ENCODE data around the gene USP9X. TPM values are rescaled to one million over a fixed set of nuclear protein-coding genes. Genes with fewer than 3 reads are reported as not detected.

USP9X gene
- total and polyA plus RNA-seq, 9 of the 15 experiments (the other 6 are each of a cell fraction or from before 2014, with no cell fraction given) = 10.9 to 47.8 (median 29.5) TPM

DNA sequence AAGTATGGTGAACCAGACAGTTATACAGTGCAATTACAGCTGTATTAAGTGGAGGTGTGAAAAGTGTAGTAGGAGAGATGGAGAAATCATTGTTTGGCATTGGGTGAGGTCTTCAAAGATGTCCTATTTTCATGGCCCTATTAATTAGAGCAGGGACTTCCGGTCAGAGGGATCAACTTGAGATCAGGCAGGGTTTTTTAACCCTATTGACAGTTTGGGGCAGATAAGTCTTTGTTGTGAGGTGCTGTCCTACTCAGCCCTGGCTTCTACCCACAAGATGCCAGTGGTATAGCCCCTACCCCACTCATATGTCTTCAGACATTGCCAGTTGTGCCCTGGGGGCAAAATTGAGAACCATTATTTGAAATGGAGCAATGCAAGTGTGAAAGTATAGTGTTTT, 9.9 kb downstream of the USP9X start (continued):
- TF ChIP-seq, protein P1, sequence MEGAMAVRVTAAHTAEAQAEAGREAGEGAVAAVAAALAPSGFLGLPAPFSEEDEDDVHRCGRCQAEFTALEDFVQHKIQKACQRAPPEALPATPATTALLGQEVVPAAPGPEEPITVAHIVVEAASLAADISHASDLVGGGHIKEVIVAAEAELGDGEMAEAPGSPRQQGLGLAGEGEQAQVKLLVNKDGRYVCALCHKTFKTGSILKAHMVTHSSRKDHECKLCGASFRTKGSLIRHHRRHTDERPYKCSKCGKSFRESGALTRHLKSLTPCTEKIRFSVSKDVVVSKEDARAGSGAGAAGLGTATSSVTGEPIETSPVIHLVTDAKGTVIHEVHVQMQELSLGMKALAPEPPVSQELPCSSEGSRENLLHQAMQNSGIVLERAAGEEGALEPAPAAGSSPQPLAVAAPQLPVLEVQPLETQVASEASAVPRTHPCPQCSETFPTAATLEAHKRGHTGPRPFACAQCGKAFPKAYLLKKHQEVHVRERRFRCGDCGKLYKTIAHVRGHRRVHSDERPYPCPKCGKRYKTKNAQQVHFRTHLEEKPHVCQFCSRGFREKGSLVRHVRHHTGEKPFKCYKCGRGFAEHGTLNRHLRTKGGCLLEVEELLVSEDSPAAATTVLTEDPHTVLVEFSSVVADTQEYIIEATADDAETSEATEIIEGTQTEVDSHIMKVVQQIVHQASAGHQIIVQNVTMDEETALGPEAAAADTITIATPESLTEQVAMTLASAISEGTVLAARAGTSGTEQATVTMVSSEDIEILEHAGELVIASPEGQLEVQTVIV (CRISPR knock-in tag; IDR thresholded peaks at IDR 0.05; ENCODE audit: borderline replicate concordance) = no peak
- TF ChIP-seq CAMTA2 (CRISPR knock-in tag; conservative IDR thresholded peaks at IDR 0.05) = no peak
- TF ChIP-seq, protein P2, sequence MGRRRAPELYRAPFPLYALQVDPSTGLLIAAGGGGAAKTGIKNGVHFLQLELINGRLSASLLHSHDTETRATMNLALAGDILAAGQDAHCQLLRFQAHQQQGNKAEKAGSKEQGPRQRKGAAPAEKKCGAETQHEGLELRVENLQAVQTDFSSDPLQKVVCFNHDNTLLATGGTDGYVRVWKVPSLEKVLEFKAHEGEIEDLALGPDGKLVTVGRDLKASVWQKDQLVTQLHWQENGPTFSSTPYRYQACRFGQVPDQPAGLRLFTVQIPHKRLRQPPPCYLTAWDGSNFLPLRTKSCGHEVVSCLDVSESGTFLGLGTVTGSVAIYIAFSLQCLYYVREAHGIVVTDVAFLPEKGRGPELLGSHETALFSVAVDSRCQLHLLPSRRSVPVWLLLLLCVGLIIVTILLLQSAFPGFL (CRISPR knock-in tag; IDR thresholded peaks at IDR 0.05) = no peak
- no peak for TF ChIP-seq ZNF165 (CRISPR knock-in tag; IDR thresholded peaks at IDR 0.05; ENCODE audit: borderline replicate concordance)
- no peak for TF ChIP-seq ZEB2 (IDR thresholded peaks at IDR 0.05)

DNA sequence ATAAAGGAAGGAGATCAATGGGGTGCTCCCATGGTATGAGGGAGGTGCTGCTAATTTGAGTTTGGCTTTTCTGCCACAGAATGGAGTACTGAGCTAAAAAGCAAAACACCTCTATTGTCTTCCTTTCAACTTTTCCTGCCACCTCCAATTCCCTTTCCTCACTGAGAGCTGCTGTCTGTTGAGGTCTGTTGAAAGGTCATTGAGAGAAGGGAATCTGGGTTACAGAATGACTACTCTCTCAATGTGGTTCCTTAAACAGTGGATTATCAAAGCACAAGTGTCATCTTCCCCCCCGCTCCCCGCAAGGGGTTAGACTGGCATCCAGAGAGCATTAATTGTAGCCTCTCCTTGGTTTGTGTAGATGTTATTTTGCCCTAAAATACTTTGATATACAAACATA, 10.7 kb downstream of the USP9X start:
- H3K27me3 ChIP-seq (ENCODE audit: control insufficient read depth in 2 of 2, insufficient read depth in 2 of 2, low read length in 2 of 2) = no peaks in the 10 kb centered on the region
- no TSS peak for BruUV-seq (replicated peaks)
- peaks cover 34% of the 10 kb centered on the region; the same call in 2 of the 3 replicates for H3K36me3 ChIP-seq (ENCODE audit: control insufficient read depth, insufficient read depth, low read length)
- H3K9me3 ChIP-seq (replicated peaks; ENCODE audit: control insufficient read depth, insufficient read depth, low read depth, low read length) = no peaks in the 10 kb centered on the region
- CTCF ChIA-PET (ENCODE audit: low intra/inter-chr PET ratio) = no interaction called here
- H2AFZ ChIP-seq (ENCODE audit: low read depth, low read length) = no peak overlapping the region
- H3K4me3 ChIP-seq = no peak overlapping the region
- 34% methylated on average over 2 of the region's 2 CpGs for WGBS (ENCODE audit: insufficient coverage, low coverage, missing lambda C conversion rate)
- ATAC-seq = peak; percentile 38; the same call in 2 of the 3 replicates
- peaks cover 6% of the 10 kb centered on the region for H3K9me1 ChIP-seq (ENCODE audit: control insufficient read depth, insufficient read depth, low read length)
- peak overlapping the region; percentile 25; the same call in 1 of the 2 replicates for H3K4me2 ChIP-seq (ENCODE audit: insufficient read depth, low read length)
- peaks cover 0 to 14% of the 10 kb centered on the region in 2 experiments; a peak in 3 of 5 replicates for H3K4me1 ChIP-seq (replicated peaks in 1 of 2; ENCODE audit: control insufficient read depth in 2 of 2, insufficient read depth in 2 of 2, low read length in 2 of 2)
- H4K20me1 ChIP-seq (replicated peaks; ENCODE audit: control insufficient read depth, insufficient read depth, low read length) = peaks cover 52% of the 10 kb centered on the region
- in situ Hi-C loops (cut with MboI) = no loop called here
- POLR2A ChIA-PET = interaction anchor here (0.7 to 3.0 kb wide), 6 partner anchors 9 to 54 kb away, joined by 3 to 11 read pairs (median 4); partner anchors contain the start of gene USP9X
- no peak overlapping the region for H3K27ac ChIP-seq (ENCODE audit: extremely low read depth, low read depth, low read length)
- no peak for FAIRE-seq
- DNase-seq (ENCODE audit: extremely low read depth in 1 of 4, low spot score in 3 of 4) = no peak
- peak overlapping the region in 1 of 2 experiments; percentile 26; a peak in 1 of 4 replicates for H3K9ac ChIP-seq (ENCODE audit: insufficient read depth in 1 of 2, low read depth in 2 of 2, low read length in 2 of 2)
- H3K79me2 ChIP-seq (ENCODE audit: control insufficient read depth, insufficient read depth, low read length) = peaks cover 99% of the 10 kb centered on the region
- intact Hi-C loops (cut with micrococcal nuclease) = no loop called here
- TF ChIP-seq, protein P3, sequence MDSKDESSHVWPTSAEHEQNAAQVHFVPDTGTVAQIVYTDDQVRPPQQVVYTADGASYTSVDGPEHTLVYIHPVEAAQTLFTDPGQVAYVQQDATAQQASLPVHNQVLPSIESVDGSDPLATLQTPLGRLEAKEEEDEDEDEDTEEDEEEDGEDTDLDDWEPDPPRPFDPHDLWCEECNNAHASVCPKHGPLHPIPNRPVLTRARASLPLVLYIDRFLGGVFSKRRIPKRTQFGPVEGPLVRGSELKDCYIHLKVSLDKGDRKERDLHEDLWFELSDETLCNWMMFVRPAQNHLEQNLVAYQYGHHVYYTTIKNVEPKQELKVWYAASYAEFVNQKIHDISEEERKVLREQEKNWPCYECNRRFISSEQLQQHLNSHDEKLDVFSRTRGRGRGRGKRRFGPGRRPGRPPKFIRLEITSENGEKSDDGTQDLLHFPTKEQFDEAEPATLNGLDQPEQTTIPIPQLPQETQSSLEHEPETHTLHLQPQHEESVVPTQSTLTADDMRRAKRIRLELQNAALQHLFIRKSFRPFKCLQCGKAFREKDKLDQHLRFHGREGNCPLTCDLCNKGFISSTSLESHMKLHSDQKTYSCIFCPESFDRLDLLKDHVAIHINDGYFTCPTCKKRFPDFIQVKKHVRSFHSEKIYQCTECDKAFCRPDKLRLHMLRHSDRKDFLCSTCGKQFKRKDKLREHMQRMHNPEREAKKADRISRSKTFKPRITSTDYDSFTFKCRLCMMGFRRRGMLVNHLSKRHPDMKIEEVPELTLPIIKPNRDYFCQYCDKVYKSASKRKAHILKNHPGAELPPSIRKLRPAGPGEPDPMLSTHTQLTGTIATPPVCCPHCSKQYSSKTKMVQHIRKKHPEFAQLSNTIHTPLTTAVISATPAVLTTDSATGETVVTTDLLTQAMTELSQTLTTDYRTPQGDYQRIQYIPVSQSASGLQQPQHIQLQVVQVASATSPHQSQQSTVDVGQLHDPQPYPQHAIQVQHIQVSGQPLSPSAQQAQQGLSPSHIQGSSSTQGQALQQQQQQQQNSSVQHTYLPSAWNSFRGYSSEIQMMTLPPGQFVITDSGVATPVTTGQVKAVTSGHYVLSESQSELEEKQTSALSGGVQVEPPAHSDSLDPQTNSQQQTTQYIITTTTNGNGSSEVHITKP (IDR thresholded peaks at IDR 0.05; ENCODE audit: partially characterized antibody) = no peak
- TF ChIP-seq, protein P4, sequence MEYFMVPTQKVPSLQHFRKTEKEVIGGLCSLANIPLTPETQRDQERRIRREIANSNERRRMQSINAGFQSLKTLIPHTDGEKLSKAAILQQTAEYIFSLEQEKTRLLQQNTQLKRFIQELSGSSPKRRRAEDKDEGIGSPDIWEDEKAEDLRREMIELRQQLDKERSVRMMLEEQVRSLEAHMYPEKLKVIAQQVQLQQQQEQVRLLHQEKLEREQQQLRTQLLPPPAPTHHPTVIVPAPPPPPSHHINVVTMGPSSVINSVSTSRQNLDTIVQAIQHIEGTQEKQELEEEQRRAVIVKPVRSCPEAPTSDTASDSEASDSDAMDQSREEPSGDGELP (CRISPR knock-in tag; IDR thresholded peaks at IDR 0.05; ENCODE audit: borderline replicate concordance) = no peak
- TF ChIP-seq ZNF311 (CRISPR knock-in tag; IDR thresholded peaks at IDR 0.05) = no peak
- no peak for TF ChIP-seq SREBF1 (IDR thresholded peaks at IDR 0.05; ENCODE audit: borderline replicate concordance, low read depth, low read length)
- TF ChIP-seq GMEB1 (CRISPR knock-in tag; IDR thresholded peaks at IDR 0.05) = no peak
- TF ChIP-seq SMC3 (conservative IDR thresholded peaks at IDR 0.05; ENCODE audit: insufficient read depth, low read depth, low read length) = no peak
